ENCODE measurements around the gene CD6. TPM values are rescaled to one million over a fixed set of nuclear protein-coding genes. Genes with fewer than 3 reads are reported as not detected.

Gene CD6
- polyA plus RNA-seq, 1 donor, result 1.3 TPM

DNA sequence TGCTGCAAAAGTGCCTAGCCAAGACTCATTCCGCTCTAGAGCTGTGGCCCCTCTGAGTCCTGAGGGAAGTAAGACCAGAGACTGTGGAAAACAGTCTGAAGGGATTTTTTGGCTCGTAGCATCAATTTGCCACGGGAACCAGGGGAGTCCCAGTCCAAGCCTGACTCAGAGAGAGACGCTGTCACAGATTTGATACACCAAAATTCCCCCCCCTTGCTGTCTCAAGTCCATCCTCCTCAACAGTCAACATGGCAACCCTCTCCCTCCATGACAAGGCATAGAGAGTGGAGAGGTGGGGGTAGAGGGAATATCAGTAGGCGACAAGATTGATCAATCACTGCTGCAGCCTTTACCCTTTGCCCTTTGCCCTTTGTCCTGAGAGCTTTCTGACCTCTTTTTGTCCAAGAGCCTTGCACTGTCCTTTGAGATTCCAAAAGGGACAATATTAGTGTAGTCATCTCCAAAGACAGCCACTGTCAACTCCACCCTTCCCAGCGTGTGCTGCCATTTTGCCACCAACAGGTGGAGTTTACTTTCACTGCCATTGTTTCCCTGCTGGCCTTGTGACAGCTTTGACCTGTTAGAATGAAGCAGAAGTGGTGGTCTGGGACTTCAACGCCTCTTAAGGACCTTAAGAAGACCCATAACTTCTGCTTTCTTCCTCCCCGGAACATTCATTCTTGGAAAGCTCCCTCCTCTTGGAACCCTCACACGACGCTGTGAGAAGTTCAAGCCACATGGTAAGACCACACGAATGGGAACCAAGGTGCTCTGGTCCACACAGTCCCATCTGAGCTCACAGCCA, 26.8 kb upstream of the CD6 start:
- 72% methylated on average over 2 of the region's 11 CpGs for WGBS (ENCODE audit: insufficient coverage, low lambda C conversion rate)

DNA sequence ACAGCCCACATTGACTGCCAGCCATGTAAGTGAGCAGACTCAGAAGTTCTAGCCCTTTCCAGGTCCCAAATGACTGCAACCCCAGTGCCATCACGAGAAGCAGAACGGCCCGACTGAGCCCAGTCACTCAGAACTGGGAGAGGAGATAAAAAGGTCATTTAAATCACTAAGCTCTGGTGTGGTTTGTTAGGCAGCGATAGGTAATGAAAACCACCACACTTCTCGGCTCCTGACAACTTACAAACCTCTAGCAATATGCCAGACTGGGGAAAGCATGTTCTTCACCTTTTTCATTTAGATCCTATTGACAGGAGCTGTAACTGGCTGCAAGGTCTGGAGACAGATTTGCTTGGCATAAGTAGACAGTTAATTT, 26.2 kb upstream of the CD6 start:
- no peak overlapping the region for H3K4me3 ChIP-seq (ENCODE audit: low read length)
- peaks cover 8% of the 10 kb centered on the region for H3K27me3 ChIP-seq (ENCODE audit: control insufficient read depth, insufficient read depth, low read length)
- no peak for DNase-seq
- peaks cover 3% of the 10 kb centered on the region for H3K36me3 ChIP-seq (ENCODE audit: control insufficient read depth, insufficient read depth, low read length)
- H3K9me3 ChIP-seq (ENCODE audit: control insufficient read depth, low read depth, low read length), result no peaks in the 10 kb centered on the region
- H3K27ac ChIP-seq (ENCODE audit: low read length), result no peak overlapping the region
- no CpG with 5 or more reads among the region's 5 CpGs for WGBS (ENCODE audit: insufficient coverage, low lambda C conversion rate)
- H3K4me1 ChIP-seq (ENCODE audit: control insufficient read depth, insufficient read depth, low read length), result peaks cover 2% of the 10 kb centered on the region

More for the DNA sequence above, 26.8 kb upstream of the CD6 start:
- H3K27ac ChIP-seq (ENCODE audit: low read length), result no peak overlapping the region
- no peak for DNase-seq
- H3K27me3 ChIP-seq (ENCODE audit: control insufficient read depth, insufficient read depth, low read length), result peaks cover 2% of the 10 kb centered on the region
- peaks cover 6% of the 10 kb centered on the region for H3K4me1 ChIP-seq (ENCODE audit: control insufficient read depth, insufficient read depth, low read length)
- no peak overlapping the region for H3K4me3 ChIP-seq (ENCODE audit: low read length)
- H3K36me3 ChIP-seq (ENCODE audit: control insufficient read depth, insufficient read depth, low read length), result peaks cover 3% of the 10 kb centered on the region
- H3K9me3 ChIP-seq (ENCODE audit: control insufficient read depth, low read depth, low read length), result no peaks in the 10 kb centered on the region

DNA sequence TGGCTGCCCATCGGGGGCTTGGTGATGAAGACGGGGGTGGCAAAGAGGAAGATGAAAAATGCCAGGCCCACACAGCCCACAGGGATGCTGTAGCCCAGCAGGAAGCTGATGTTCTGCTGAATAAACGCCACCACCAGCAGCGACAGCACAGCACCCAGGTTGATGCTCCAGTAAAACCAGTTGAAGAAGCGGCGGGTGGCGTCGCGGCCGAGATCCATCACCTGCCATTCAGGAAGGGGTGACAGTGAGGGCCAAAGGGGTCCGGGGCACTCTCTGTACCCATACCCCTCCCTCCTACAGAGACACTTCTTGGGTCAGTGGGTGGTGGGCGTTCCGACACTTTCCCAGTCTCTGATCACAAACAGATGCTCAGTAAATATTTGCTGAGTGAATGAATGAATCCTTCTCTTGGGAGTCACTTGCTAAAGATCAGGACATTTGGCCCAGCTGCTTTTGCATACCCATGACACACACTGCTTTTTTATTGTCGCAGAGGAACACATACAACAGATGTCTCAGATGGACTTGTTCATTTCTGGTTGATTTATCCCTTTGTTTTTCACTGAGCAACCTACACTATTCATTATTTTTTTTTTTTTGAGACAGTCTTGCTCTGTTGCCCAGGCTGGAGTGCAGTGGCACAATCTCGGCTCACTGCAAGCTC, 24.7 kb upstream of the CD6 start:
- peaks cover 3% of the 10 kb centered on the region for H3K4me1 ChIP-seq (ENCODE audit: control insufficient read depth, insufficient read depth, low read length)
- no peaks in the 10 kb centered on the region for H3K9me3 ChIP-seq (ENCODE audit: control insufficient read depth, low read depth, low read length)
- DNase-seq, result no peak
- H3K27ac ChIP-seq (ENCODE audit: low read length), result no peak overlapping the region
- H3K27me3 ChIP-seq (ENCODE audit: control insufficient read depth, insufficient read depth, low read length), result peaks cover 18% of the 10 kb centered on the region
- WGBS (ENCODE audit: insufficient coverage, low lambda C conversion rate), result no CpG with 5 or more reads among the region's 15 CpGs
- no peak overlapping the region for H3K4me3 ChIP-seq (ENCODE audit: low read length)
- peaks cover 3% of the 10 kb centered on the region for H3K36me3 ChIP-seq (ENCODE audit: control insufficient read depth, insufficient read depth, low read length)

DNA sequence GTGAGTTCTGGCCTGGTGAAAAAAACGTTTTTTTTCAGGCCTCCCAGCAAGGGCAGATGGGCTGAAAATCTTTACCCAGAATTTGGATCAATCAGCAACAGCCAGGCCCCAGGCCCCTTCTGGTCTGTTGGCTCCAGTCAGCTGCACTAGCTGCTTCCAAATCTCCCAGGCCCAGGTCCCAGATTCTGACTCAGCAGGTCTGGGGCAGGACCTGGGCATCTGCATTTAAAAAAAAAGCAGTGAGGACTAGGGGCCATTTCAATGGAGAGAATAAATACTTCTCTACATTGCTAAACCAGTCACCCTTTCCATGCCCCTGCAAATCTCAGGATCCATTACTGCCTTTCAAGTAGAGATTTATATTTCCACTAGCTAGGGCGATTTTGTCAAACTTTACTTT, 23.8 kb upstream of the CD6 start:
- Histone ChIP-seq H3K4me3 (ENCODE audit: low read length) (no peak overlapping the region), H3K27me3 (ENCODE audit: control insufficient read depth, insufficient read depth, low read length) (peaks cover 27% of the 10 kb centered on the region), H3K9me3 (ENCODE audit: control insufficient read depth, low read depth, low read length) (no peaks in the 10 kb centered on the region), H3K27ac (ENCODE audit: low read length) (no peak overlapping the region), H3K36me3 (ENCODE audit: control insufficient read depth, insufficient read depth, low read length) (peaks cover 3% of the 10 kb centered on the region), H3K4me1 (ENCODE audit: control insufficient read depth, insufficient read depth, low read length) (peaks cover 7% of the 10 kb centered on the region)
- DNase-seq, result no peak
- WGBS (ENCODE audit: insufficient coverage, low lambda C conversion rate), result no CpG with 5 or more reads among the region's 2 CpGs

DNA sequence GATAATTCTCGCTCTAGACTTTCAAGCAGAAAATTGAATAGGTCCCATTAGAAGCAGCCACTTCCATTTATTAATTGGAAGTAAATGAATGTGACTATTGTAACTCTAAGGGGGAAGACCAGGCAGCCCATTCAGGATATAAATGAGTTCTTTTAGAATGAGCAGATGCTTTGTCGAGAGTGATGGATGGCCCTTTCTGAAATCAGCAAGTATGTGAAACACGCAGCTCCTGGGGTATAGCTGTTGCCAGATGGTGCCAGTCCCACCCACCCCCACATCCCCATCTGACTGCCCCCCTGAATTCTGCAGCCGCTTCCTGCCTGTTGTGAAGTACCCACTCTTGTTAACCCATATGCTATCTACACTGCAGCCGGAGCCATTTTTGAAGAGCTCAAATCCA, 23.2 kb upstream of the CD6 start:
- WGBS (ENCODE audit: insufficient coverage, low lambda C conversion rate), result no CpG with 5 or more reads among the region's 5 CpGs
- H3K27ac ChIP-seq (ENCODE audit: low read length), result no peak overlapping the region
- no peak overlapping the region for H3K4me3 ChIP-seq (ENCODE audit: low read length)
- H3K4me1 ChIP-seq (ENCODE audit: control insufficient read depth, insufficient read depth, low read length), result peaks cover 7% of the 10 kb centered on the region
- peaks cover 28% of the 10 kb centered on the region for H3K27me3 ChIP-seq (ENCODE audit: control insufficient read depth, insufficient read depth, low read length)
- H3K9me3 ChIP-seq (ENCODE audit: control insufficient read depth, low read depth, low read length), result no peaks in the 10 kb centered on the region
- H3K36me3 ChIP-seq (ENCODE audit: control insufficient read depth, insufficient read depth, low read length), result peaks cover 3% of the 10 kb centered on the region
- DNase-seq, result no peak

DNA sequence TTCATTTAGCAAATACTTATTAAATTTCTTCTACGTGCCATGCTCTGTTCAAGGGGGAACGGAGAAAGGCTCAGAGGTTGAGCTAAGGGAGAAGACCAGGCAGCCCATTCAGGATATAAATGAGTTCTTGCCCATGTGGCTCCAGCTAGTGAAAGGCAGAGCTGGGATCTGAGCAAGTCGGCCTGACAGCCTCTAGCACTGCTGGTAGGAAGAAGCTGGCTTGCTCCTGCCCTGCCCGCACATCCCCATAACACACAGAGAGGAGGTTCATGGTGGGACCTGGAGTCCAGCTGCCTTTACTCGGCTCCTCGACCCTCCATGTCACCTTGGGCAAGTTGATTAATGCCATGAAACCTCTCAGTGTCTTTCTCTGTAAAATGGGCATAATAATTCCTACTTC, 21.5 kb upstream of the CD6 start:
- Histone ChIP-seq H3K4me3 (ENCODE audit: low read length) (peak overlapping the region; percentile 9), H3K9me3 (ENCODE audit: control insufficient read depth, low read depth, low read length) (no peaks in the 10 kb centered on the region), H3K27me3 (ENCODE audit: control insufficient read depth, insufficient read depth, low read length) (peaks cover 28% of the 10 kb centered on the region), H3K27ac (ENCODE audit: low read length) (no peak overlapping the region), H3K36me3 (ENCODE audit: control insufficient read depth, insufficient read depth, low read length) (no peaks in the 10 kb centered on the region), H3K4me1 (ENCODE audit: control insufficient read depth, insufficient read depth, low read length) (peaks cover 7% of the 10 kb centered on the region)
- DNase-seq, result no peak
- 71% methylated on average over 1 of the region's 6 CpGs for WGBS (ENCODE audit: insufficient coverage, low lambda C conversion rate)

DNA sequence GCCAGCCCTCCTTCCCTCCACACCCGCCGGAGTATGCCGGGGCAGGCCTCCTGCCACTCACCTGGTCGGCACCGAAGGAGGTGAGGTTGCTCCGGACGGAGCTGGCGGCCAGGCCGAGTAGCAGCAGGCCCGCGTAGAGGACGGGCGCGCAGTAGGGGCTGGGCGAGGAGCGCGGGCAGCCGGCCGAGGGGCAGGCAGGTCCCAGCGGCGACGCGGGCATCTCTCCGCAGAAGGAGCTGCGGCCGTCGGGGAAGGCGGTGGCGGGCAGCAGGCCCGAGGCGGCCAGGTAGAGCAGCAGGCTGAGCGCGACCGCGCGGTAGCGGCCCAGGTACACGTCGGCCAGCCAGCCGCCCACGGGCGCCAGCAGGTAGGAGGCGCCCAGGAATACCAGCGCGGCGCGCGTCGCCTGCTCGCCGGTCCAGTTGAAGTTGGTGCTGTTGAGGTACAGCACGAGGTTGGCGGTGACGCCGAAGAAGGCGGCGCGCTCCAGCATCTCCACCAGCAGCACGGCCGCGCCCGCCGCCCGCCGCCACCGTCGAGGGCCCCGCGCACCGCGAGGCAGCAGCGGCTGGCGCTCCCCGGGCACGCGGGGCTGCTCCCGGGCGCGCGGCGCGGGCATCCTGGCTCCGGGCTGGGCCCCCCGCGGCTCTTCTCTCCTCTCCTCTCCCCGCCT, 20.4 kb upstream of the CD6 start:
- Histone ChIP-seq H3K4me3 (ENCODE audit: low read length) (peak overlapping the region; percentile 45), H3K9me3 (ENCODE audit: control insufficient read depth, low read depth, low read length) (no peaks in the 10 kb centered on the region), H3K36me3 (ENCODE audit: control insufficient read depth, insufficient read depth, low read length) (no peaks in the 10 kb centered on the region), H3K27me3 (ENCODE audit: control insufficient read depth, insufficient read depth, low read length) (peaks cover 28% of the 10 kb centered on the region), H3K4me1 (ENCODE audit: control insufficient read depth, insufficient read depth, low read length) (peaks cover 7% of the 10 kb centered on the region), H3K27ac (ENCODE audit: low read length) (no peak overlapping the region)
- no CpG with 5 or more reads among the region's 86 CpGs for WGBS (ENCODE audit: insufficient coverage, low lambda C conversion rate)
- peak; percentile 38 to 60 for DNase-seq

DNA sequence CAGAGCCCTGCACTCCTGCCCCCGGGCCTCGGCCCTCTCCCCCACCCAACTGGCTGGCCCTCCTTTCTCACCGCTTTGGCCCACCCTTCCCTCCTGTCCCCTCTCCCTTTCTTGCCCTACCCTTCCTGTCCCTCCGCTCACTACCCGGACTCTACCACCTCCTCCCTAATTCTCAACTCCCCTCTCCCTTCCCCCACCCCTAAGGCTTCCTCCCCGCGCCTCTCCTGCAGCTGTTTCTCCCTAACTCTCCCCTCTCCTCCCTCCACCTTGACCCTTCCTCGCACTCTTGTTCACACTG, 19.9 kb upstream of the CD6 start:
- DNase-seq, result no peak
- H3K27ac ChIP-seq (ENCODE audit: low read length), result peak overlapping the region; percentile 52
- H3K9me3 ChIP-seq (ENCODE audit: control insufficient read depth, low read depth, low read length), result no peaks in the 10 kb centered on the region
- peaks cover 28% of the 10 kb centered on the region for H3K27me3 ChIP-seq (ENCODE audit: control insufficient read depth, insufficient read depth, low read length)
- peaks cover 7% of the 10 kb centered on the region for H3K4me1 ChIP-seq (ENCODE audit: control insufficient read depth, insufficient read depth, low read length)
- 18% methylated on average over 4 of the region's 8 CpGs for WGBS (ENCODE audit: insufficient coverage, low lambda C conversion rate)
- H3K4me3 ChIP-seq (ENCODE audit: low read length), result peak overlapping the region; percentile 45
- no peaks in the 10 kb centered on the region for H3K36me3 ChIP-seq (ENCODE audit: control insufficient read depth, insufficient read depth, low read length)

DNA sequence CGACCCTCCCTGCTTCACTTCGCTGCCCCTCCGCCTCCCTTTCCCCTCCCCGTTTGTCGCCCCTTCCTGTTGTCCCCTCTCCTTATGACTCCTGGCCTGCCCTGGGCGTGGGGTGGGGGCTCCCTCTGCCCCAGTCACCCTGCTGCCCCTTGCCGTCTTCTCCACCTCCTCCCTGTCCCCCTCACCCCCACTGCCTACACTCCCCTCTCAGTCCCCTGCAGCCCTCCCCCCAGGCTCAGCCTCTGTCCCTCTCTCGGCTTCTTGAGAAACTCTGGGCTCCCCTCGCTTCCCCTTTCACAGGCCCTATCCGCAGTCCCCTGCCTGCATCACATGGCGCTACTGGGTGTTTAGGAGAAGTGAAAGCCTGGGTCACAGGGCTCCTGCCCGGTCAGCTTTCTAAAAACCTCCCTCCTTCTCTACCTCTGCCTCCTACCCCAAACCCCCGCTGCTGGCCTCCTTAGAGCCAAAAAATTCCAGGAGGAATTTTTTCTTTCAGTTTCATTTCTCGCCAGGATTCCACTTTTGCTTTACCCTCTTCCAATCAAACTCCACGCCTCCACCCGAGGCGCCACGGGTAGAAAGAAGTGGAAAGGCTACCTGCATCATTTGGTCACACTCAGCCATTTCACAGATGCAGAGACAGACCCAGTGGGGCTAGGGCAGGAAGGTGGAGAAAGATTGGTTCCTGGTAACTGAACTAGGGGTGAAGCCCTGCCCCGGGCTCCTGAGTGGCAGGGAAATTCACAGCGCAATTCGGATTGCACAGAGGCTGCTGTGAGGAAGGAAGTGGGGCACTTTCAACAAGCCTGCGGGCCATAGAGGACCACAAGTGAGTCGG, 19.4 kb upstream of the CD6 start, which contains the start of gene SLC15A3:
TSS of gene SLC15A3 (minus strand) at position 273 of the 838 bp plus-strand sequence. CDS start 625 bp downstream, outside the sequence.
- Histone ChIP-seq H3K9me3 (ENCODE audit: control insufficient read depth, low read depth, low read length) (no peaks in the 10 kb centered on the region), H3K4me3 (ENCODE audit: low read length) (peak within 1 kb of the TSS; percentile 45), H3K36me3 (ENCODE audit: control insufficient read depth, insufficient read depth, low read length) (no peaks in the 10 kb centered on the region), H3K27me3 (ENCODE audit: control insufficient read depth, insufficient read depth, low read length) (peaks cover 28% of the 10 kb centered on the region), H3K4me1 (ENCODE audit: control insufficient read depth, insufficient read depth, low read length) (peaks cover 7% of the 10 kb centered on the region), H3K27ac (ENCODE audit: low read length) (peak within 1 kb of the TSS; percentile 52)
- peak in 1 of 2 donors; percentile 63 for DNase-seq
- WGBS (ENCODE audit: insufficient coverage, low lambda C conversion rate), result 17% methylated on average over 3 of the region's 23 CpGs

DNA sequence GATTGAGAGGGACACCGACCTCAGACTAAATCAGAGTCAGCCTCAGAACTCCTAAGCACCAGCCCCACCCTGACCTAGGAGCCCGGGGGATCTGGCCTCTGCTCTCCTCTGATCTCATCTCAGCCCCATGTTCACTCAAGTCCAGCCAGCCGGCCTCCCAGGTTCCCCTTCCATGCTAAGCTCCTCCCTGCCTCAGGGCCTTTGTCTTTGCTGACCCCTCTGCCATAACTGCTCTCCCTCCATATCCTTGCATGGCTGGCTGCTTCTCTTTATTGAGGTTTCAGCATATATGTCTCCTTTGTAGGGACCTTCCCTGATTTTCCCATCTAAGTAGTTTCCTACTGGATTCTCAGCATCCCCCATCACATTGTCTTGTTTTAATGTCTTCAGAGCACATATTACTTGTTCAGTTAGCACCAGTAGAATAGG, 18.7 kb upstream of the CD6 start:
- WGBS (ENCODE audit: insufficient coverage, low lambda C conversion rate), result 67% methylated on average over 1 of the region's 3 CpGs
- no peak for DNase-seq

More for the DNA sequence above, 18.7 kb upstream of the CD6 start:
- Histone ChIP-seq H3K9me3 (ENCODE audit: control insufficient read depth, low read depth, low read length) (no peaks in the 10 kb centered on the region), H3K4me3 (ENCODE audit: low read length) (peak overlapping the region; percentile 45), H3K4me1 (ENCODE audit: control insufficient read depth, insufficient read depth, low read length) (peaks cover 7% of the 10 kb centered on the region), H3K27me3 (ENCODE audit: control insufficient read depth, insufficient read depth, low read length) (peaks cover 28% of the 10 kb centered on the region), H3K36me3 (ENCODE audit: control insufficient read depth, insufficient read depth, low read length) (no peaks in the 10 kb centered on the region), H3K27ac (ENCODE audit: low read length) (peak overlapping the region; percentile 52)
